HG02763 (cell line): ENCODE data around the gene JADE1.

Experiments
- ATAC-seq: cut with Tn5 transposase; IDR thresholded peaks from one replicate; pipeline ENCODE4 v1.9.1; 2021; ENCODE audit warnings: mild to moderate bottlenecking, moderate library complexity; ENCODE audit not compliant: unreplicated experiment

Gene JADE1

GRCh38 chr4:128809477-128810330 lies at the start of gene JADE1:
TSS of gene JADE1 (plus strand) at chr4:128809700. CDS start at chr4:128831759, 22,059 bp downstream.
- ATAC-seq, result peak; percentile 46

GRCh38 chr4:128766781-128767180 lies 42.7 kb upstream of the JADE1 start:
- no peak for ATAC-seq

GRCh38 chr4:128768373-128768996 lies 41.0 kb upstream of the JADE1 start:
- ATAC-seq, result no peak

- no peak for ATAC-seq
These were observed 40.5 kb upstream of the JADE1 start for GRCh38 chr4:128769011-128769410.

GRCh38 chr4:128770807-128771206 lies 38.7 kb upstream of the JADE1 start:
- no peak for ATAC-seq

GRCh38 chr4:128775477-128775876 lies 34.0 kb upstream of the JADE1 start:
- no peak for ATAC-seq

- ATAC-seq, result no peak
These were observed 33.6 kb upstream of the JADE1 start for GRCh38 chr4:128775916-128776315.

GRCh38 chr4:128776794-128777216 lies 32.7 kb upstream of the JADE1 start:
- no peak for ATAC-seq

- ATAC-seq, result no peak
These were observed 28.8 kb upstream of the JADE1 start for GRCh38 chr4:128780688-128781087.

- ATAC-seq, result peak; percentile 51
These were observed 27.3 kb upstream of the JADE1 start for GRCh38 chr4:128782076-128782715.

GRCh38 chr4:128782875-128783614 lies 26.5 kb upstream of the JADE1 start:
- no peak for ATAC-seq

- ATAC-seq, result no peak
These were observed 21.8 kb upstream of the JADE1 start for GRCh38 chr4:128787509-128788311.

- ATAC-seq, result no peak
These were observed 15.4 kb upstream of the JADE1 start for GRCh38 chr4:128793859-128794672.

GRCh38 chr4:128796934-128797333 lies 12.6 kb upstream of the JADE1 start:
- ATAC-seq, result no peak

GRCh38 chr4:128800284-128800683 lies 9.2 kb upstream of the JADE1 start:
- ATAC-seq, result no peak

- ATAC-seq, result no peak
These were observed 8.7 kb upstream of the JADE1 start for GRCh38 chr4:128800701-128801284.

GRCh38 chr4:128802680-128803628 lies 6.5 kb upstream of the JADE1 start:
- no peak for ATAC-seq

GRCh38 chr4:128803783-128804182 lies 5.7 kb upstream of the JADE1 start:
- no peak for ATAC-seq
